ENCODE data around the gene TMEM45A.

GRCh38 chr3:100443690-100444089, 48.7 kb upstream of the TMEM45A start:
- TF ChIP-seq CTCF (conservative IDR thresholded peaks at IDR 0.05) (no peak), ZFX (IDR thresholded peaks at IDR 0.05) (no peak)
